SW 1271 (cell line): ENCODE data around the gene TFPT.
"Not testable (repeated sequence)": the region's sequence is repeated elsewhere in the genome, so short reads cannot be mapped to it uniquely, and the experiment has no call there.

Experiments used
- DNase-seq, 2 experiments: peaks; one replicate each; lab custom pipeline; 2025; lab: John Stamatoyannopoulos, UW

TFPT gene

GRCh38 chr19:54121259-54121658, 5.8 kb upstream of the TFPT start:
- no peak for DNase-seq

GRCh38 chr19:54114340-54115108, 933 bp downstream of the TFPT start:
- no peak for DNase-seq

- DNase-seq = no peak
These were observed 5.8 kb downstream of the TFPT start for GRCh38 chr19:54109651-54110050.

- DNase-seq = no peak
These were observed 7.0 kb downstream of the TFPT start for GRCh38 chr19:54108496-54108895.

GRCh38 chr19:54107876-54108490, 7.5 kb downstream of the TFPT start:
- DNase-seq = no peak

- DNase-seq = no peak
These were observed 8.7 kb downstream of the TFPT start for GRCh38 chr19:54106716-54107115.

- no peak for DNase-seq
These were observed 9.7 kb downstream of the TFPT start for GRCh38 chr19:54105796-54106195.

- no peak for DNase-seq
These were observed 10.3 kb downstream of the TFPT start for GRCh38 chr19:54104998-54105715.

- peak; percentile 92 to 93 for DNase-seq
These were observed 12.9 kb downstream of the TFPT start, which contains the start of gene NDUFA3 for GRCh38 chr19:54102421-54103169. Gene NDUFA3 (plus strand): TSS chr19:54102855. CDS start chr19:54102879, 24 bp downstream.

GRCh38 chr19:54100561-54100960, 14.9 kb downstream of the TFPT start, which contains the start of gene OSCAR:
Gene OSCAR (minus strand): TSS chr19:54100803. CDS start chr19:54100792, 11 bp downstream.
- no peak for DNase-seq

GRCh38 chr19:54099903-54100255, 15.6 kb downstream of the TFPT start:
- DNase-seq = not testable (repeated sequence)

- no peak for DNase-seq
These were observed 16.1 kb downstream of the TFPT start for GRCh38 chr19:54099190-54099902.

GRCh38 chr19:54096617-54097106, 18.8 kb downstream of the TFPT start:
- peak; percentile 13 to 75 for DNase-seq

- peak in 1 of 2 experiments; percentile 34 for DNase-seq
These were observed 19.4 kb downstream of the TFPT start for GRCh38 chr19:54095859-54096616.

- DNase-seq = no peak
These were observed 20.2 kb downstream of the TFPT start for GRCh38 chr19:54095136-54095858.

- DNase-seq = no peak
These were observed 20.9 kb downstream of the TFPT start for GRCh38 chr19:54094426-54095000.

GRCh38 chr19:54084410-54084809, 31.0 kb downstream of the TFPT start:
- no peak for DNase-seq

- no peak for DNase-seq
These were observed 34.4 kb downstream of the TFPT start, which contains the start of gene TARM1 for GRCh38 chr19:54081032-54081431. Gene TARM1 (minus strand): TSS chr19:54081365. CDS start chr19:54081340, 25 bp downstream.

- DNase-seq = no peak
These were observed 38.1 kb downstream of the TFPT start for GRCh38 chr19:54077334-54077733.
